HFFc6 (cell line): ENCODE measurements around the gene CYTH3. TPM values are rescaled to one million over a fixed set of nuclear protein-coding genes. Genes with fewer than 3 reads are reported as not detected.
A peak's percentile ranks its signal among the peaks of the same experiment; 100 is the strongest.
"Not testable (repeated sequence)": the region's sequence is repeated elsewhere in the genome, so short reads cannot be mapped to it uniquely, and the experiment has no call there.

Experiments
- DNase-seq: peaks from one replicate; pipeline ENCODE4 v3.0.0-alpha.2; 2018
- H3K27ac Mint-ChIP-seq: 2 replicates; pipeline ENCODE4 v1.8.0; 2020; ENCODE audit warnings: mild to moderate bottlenecking, mixed read lengths
- H3K27me3 Mint-ChIP-seq: 2 replicates; pipeline ENCODE4 v1.8.0; 2021; ENCODE audit warnings: mild to moderate bottlenecking, moderate library complexity, mixed read lengths; ENCODE audit not compliant: insufficient read depth
- H3K36me3 Mint-ChIP-seq: 2 replicates; pipeline ENCODE4 v1.8.0; 2021; ENCODE audit warnings: low read depth, mixed read lengths
- H3K4me1 Mint-ChIP-seq: 2 replicates; pipeline ENCODE4 v1.8.0; 2020; ENCODE audit warnings: low read depth, mixed read lengths
- H3K4me3 Mint-ChIP-seq: 2 replicates; pipeline ENCODE4 v1.8.0; 2020; ENCODE audit warnings: mild to moderate bottlenecking, moderate library complexity, mixed read lengths
- H3K9me3 Mint-ChIP-seq: 2 replicates; pipeline ENCODE4 v1.8.0; 2020; ENCODE audit warnings: mild to moderate bottlenecking, mixed read lengths
- total RNA-seq, 6 experiments: library from RNA; stranded (reverse); fragmentation: NEBNext Ultra II Directional; extraction: Animal tissue kit (Norgen Biotek cat#: 25700); gene quantifications; 2 replicates in 1 of 6; 3 replicates in 5 of 6; pipeline ENCODE4 v1.2.3, GENCODE V29; 2021
- TF ChIP-seq, protein P1 (sequence below): fragments of 200-600 bp; sonication (generic); IDR thresholded peaks from 2 replicates; pipeline ENCODE4 v1.5.0; 2021; ENCODE audit warnings: antibody characterized with exemption, mild to moderate bottlenecking

Gene CYTH3
- total RNA-seq, 6 experiments from 2014 or later: 38.6 to 53.6 (median 47.9) TPM

GRCh38 chr7:6228361-6229229 lies 43.8 kb downstream of the CYTH3 start:
- H3K27ac Mint-ChIP-seq: peak overlapping the region; percentile 70
- no peaks in the 10 kb centered on the region for H3K27me3 Mint-ChIP-seq
- H3K36me3 Mint-ChIP-seq: peaks cover 6% of the 10 kb centered on the region
- H3K9me3 Mint-ChIP-seq: no peaks in the 10 kb centered on the region
- no peak for DNase-seq
- TF ChIP-seq, protein P1, sequence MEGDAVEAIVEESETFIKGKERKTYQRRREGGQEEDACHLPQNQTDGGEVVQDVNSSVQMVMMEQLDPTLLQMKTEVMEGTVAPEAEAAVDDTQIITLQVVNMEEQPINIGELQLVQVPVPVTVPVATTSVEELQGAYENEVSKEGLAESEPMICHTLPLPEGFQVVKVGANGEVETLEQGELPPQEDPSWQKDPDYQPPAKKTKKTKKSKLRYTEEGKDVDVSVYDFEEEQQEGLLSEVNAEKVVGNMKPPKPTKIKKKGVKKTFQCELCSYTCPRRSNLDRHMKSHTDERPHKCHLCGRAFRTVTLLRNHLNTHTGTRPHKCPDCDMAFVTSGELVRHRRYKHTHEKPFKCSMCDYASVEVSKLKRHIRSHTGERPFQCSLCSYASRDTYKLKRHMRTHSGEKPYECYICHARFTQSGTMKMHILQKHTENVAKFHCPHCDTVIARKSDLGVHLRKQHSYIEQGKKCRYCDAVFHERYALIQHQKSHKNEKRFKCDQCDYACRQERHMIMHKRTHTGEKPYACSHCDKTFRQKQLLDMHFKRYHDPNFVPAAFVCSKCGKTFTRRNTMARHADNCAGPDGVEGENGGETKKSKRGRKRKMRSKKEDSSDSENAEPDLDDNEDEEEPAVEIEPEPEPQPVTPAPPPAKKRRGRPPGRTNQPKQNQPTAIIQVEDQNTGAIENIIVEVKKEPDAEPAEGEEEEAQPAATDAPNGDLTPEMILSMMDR: no peak
- peaks cover 65% of the 10 kb centered on the region for H3K4me1 Mint-ChIP-seq
- H3K4me3 Mint-ChIP-seq: peak overlapping the region; percentile 61

- H3K36me3 Mint-ChIP-seq: no peaks in the 10 kb centered on the region
- H3K4me3 Mint-ChIP-seq: peak overlapping the region; percentile 61
- TF ChIP-seq, protein P1: no peak
- no peaks in the 10 kb centered on the region for H3K27me3 Mint-ChIP-seq
- peak overlapping the region; percentile 70 for H3K27ac Mint-ChIP-seq
- H3K4me1 Mint-ChIP-seq: peaks cover 59% of the 10 kb centered on the region
- peak; percentile 34 for DNase-seq
- no peaks in the 10 kb centered on the region for H3K9me3 Mint-ChIP-seq
Measured at GRCh38 chr7:6227294-6227846, 45.1 kb downstream of the CYTH3 start.

DNA sequence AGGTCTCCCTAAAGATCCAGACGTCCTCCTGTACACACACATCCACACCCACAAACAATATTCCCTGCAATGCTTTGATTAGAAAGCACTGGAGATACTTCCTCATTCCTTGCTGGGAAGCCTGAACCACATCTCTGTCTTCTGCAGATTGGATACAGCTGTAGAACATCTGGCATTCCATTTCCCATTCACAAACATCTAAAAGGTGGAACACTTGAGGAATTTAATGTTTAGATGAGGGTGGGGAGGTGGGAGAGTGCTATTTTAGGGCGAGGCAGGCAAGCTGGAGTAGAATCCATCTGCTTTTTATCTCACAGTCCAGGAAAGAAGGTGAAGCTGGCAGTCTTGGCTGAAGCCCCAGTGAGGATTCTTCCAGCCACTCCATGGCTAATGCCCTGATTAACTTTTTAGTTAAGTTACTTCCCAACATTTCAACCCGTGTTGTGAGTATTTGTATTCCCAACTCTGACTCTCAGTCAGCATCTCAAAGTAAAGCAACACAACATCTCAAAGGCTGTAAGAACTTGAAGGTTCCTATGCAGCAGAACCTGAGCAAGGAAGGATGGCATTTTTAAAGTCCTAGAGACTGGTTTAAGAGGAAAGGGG lies 46.1 kb downstream of the CYTH3 start:
- TF ChIP-seq, protein P1: no peak
- Mint-ChIP-seq H3K9me3 (no peaks in the 10 kb centered on the region), H3K36me3 (no peaks in the 10 kb centered on the region), H3K27ac (peak overlapping the region; percentile 70), H3K27me3 (no peaks in the 10 kb centered on the region), H3K4me3 (peak overlapping the region; percentile 61), H3K4me1 (peaks cover 68% of the 10 kb centered on the region)
- peak; percentile 39 for DNase-seq

DNA sequence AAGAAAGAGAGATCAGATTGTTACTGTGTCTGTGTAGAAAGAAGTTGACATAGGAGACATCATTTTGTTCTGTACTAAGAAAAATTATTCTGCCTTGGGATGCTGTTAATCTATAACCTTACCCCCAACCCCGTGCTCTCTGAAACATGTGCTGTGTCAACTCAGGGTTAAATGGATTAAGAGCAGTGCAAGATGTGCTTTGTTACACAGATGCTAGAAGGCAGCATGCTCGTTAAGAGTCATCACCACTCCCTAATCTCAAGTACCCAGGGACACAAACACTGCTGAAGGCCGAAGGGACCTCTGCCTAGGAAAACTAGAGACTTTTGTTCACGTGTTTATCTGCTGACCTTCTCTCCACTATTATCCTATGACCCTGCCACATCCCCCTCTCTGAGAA lies 49.0 kb downstream of the CYTH3 start:
- H3K36me3 Mint-ChIP-seq, H3K4me3 Mint-ChIP-seq, H3K27ac Mint-ChIP-seq, DNase-seq, H3K27me3 Mint-ChIP-seq, H3K9me3 Mint-ChIP-seq: not testable (repeated sequence)
- peaks cover 76% of the 10 kb centered on the region for H3K4me1 Mint-ChIP-seq

GRCh38 chr7:6223010-6223409 lies 49.4 kb downstream of the CYTH3 start:
- H3K4me3 Mint-ChIP-seq, H3K27me3 Mint-ChIP-seq, H3K9me3 Mint-ChIP-seq, H3K36me3 Mint-ChIP-seq, H3K27ac Mint-ChIP-seq, DNase-seq: not testable (repeated sequence)
- H3K4me1 Mint-ChIP-seq: peaks cover 76% of the 10 kb centered on the region

- Mint-ChIP-seq H3K9me3 (no peaks in the 10 kb centered on the region), H3K27me3 (no peaks in the 10 kb centered on the region), H3K4me1 (peaks cover 62% of the 10 kb centered on the region), H3K4me3 (no peak overlapping the region), H3K36me3 (peaks cover 4% of the 10 kb centered on the region; the same call in 1 of the 2 replicates), H3K27ac (peak overlapping the region; percentile 57)
- peak; percentile 22 for DNase-seq
- TF ChIP-seq, protein P1: no peak
Measured at GRCh38 chr7:6221340-6222319, 50.8 kb downstream of the CYTH3 start.
